ENCODE data around the gene LSAMP.

Gene LSAMP

GRCh38 chr3:116331380-116331779 lies 113.9 kb downstream of the LSAMP start:
- H3K4me3 ChIP-seq (ENCODE audit: low read depth, low read length): no peak overlapping the region
- H3K9me3 ChIP-seq (ENCODE audit: control insufficient read depth, insufficient read depth, low read depth, low read length): no peaks in the 10 kb centered on the region
- no peaks in the 10 kb centered on the region for H3K27me3 ChIP-seq (ENCODE audit: control insufficient read depth, insufficient read depth, low read length)
- no peaks in the 10 kb centered on the region for H3K4me1 ChIP-seq (ENCODE audit: control insufficient read depth, insufficient read depth, low read length)
- no peaks in the 10 kb centered on the region for H3K36me3 ChIP-seq (ENCODE audit: control insufficient read depth, insufficient read depth, low read length)
- no peak overlapping the region for H3K9ac ChIP-seq (ENCODE audit: low read length)
- H3K27ac ChIP-seq (ENCODE audit: low read depth, low read length): no peak overlapping the region

DNA sequence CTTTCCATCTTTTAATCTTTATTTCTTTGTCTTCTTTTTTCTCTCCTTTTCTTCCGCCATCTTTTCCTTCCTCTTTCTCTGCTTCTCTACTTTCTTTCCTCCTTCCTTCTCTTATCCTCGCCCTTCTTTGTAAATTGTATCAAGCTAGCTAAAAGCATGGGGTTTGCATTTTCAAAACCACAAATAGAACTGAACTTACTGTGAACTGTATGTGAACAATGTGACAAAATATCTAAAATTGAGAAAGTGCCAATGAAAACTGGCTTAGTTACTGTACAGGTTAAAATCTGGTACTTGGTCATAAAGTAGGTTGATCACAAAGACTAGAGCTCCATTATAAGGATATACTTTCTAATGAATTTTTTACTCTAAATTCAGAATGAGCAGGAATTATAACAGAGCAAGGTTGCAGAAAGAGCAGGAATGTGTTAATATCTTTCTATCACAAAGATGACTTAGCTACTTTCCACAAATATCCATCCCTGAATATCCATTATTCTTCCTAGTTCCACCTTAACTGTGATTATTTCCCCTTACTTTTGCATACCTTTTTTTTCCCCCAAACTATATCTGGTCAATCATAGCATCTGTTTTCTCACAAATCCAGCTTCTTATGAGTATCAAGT lies 122.4 kb downstream of the LSAMP start:
- Histone ChIP-seq H3K9ac (ENCODE audit: low read length) (no peak overlapping the region), H3K4me3 (ENCODE audit: low read depth, low read length) (no peak overlapping the region), H3K36me3 (ENCODE audit: control insufficient read depth, insufficient read depth, low read length) (no peaks in the 10 kb centered on the region), H3K9me3 (ENCODE audit: control insufficient read depth, insufficient read depth, low read depth, low read length) (no peaks in the 10 kb centered on the region), H3K4me1 (ENCODE audit: control insufficient read depth, insufficient read depth, low read length) (no peaks in the 10 kb centered on the region; the same call in 1 of the 2 replicates), H3K27ac (ENCODE audit: low read depth, low read length) (no peak overlapping the region), H3K27me3 (ENCODE audit: control insufficient read depth, insufficient read depth, low read length) (no peaks in the 10 kb centered on the region)

DNA sequence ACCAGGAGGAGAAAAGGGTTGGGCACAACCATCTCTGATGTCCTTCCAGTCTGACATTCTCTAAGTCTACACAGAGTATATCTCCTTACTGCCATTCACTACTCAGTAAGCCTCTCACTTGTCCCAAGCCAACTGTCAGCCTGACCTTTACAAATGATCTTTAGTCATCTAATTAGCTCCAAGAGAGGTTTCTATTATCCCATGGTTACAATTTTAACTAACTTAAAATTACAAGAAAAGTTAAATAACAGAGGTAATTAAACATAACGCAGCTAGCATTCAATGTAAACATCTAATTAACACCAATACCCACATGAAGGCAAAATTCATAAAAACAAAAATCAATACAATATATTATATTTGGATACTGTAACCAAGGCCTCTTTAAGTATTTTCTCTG lies 126.9 kb downstream of the LSAMP start:
- peaks cover 4% of the 10 kb centered on the region; the same call in 1 of the 2 replicates for H3K4me1 ChIP-seq (ENCODE audit: control insufficient read depth, insufficient read depth, low read length)
- H3K9me3 ChIP-seq (ENCODE audit: control insufficient read depth, insufficient read depth, low read depth, low read length): no peaks in the 10 kb centered on the region
- no peak overlapping the region for H3K9ac ChIP-seq (ENCODE audit: low read length)
- H3K4me3 ChIP-seq (ENCODE audit: low read depth, low read length): no peak overlapping the region
- no peaks in the 10 kb centered on the region for H3K36me3 ChIP-seq (ENCODE audit: control insufficient read depth, insufficient read depth, low read length)
- no peaks in the 10 kb centered on the region for H3K27me3 ChIP-seq (ENCODE audit: control insufficient read depth, insufficient read depth, low read length)
- H3K27ac ChIP-seq (ENCODE audit: low read depth, low read length): no peak overlapping the region

GRCh38 chr3:116316771-116317170 lies 128.5 kb downstream of the LSAMP start:
- Histone ChIP-seq H3K4me3 (ENCODE audit: low read depth, low read length) (no peak overlapping the region), H3K4me1 (ENCODE audit: control insufficient read depth, insufficient read depth, low read length) (peaks cover 4% of the 10 kb centered on the region; the same call in 1 of the 2 replicates), H3K9me3 (ENCODE audit: control insufficient read depth, insufficient read depth, low read depth, low read length) (no peaks in the 10 kb centered on the region), H3K36me3 (ENCODE audit: control insufficient read depth, insufficient read depth, low read length) (no peaks in the 10 kb centered on the region), H3K9ac (ENCODE audit: low read length) (no peak overlapping the region), H3K27ac (ENCODE audit: low read depth, low read length) (no peak overlapping the region), H3K27me3 (ENCODE audit: control insufficient read depth, insufficient read depth, low read length) (no peaks in the 10 kb centered on the region)

DNA sequence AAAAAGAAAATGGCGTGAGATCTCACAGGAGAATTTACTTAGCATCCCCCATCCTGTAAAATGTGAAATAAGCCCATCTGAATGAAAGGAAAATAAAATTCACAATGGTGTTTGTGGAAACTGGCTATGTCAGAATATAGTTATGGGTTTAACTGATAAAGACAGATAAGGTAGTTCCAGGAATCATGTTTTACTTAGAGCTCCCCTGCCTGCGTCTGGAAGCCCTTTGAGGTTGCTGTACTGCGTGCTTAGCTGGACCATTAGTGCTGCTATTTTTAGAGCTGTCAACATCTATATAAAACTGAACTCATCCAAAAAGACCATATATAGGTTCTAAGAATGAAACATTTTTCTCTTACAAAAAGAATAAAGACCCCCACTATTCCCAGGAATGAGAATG lies 130.8 kb downstream of the LSAMP start:
- Histone ChIP-seq H3K4me1 (ENCODE audit: control insufficient read depth, insufficient read depth, low read length) (peaks cover 4% of the 10 kb centered on the region; the same call in 1 of the 2 replicates), H3K4me3 (ENCODE audit: low read depth, low read length) (no peak overlapping the region), H3K9me3 (ENCODE audit: control insufficient read depth, insufficient read depth, low read depth, low read length) (no peaks in the 10 kb centered on the region), H3K36me3 (ENCODE audit: control insufficient read depth, insufficient read depth, low read length) (no peaks in the 10 kb centered on the region), H3K27ac (ENCODE audit: low read depth, low read length) (no peak overlapping the region), H3K9ac (ENCODE audit: low read length) (no peak overlapping the region), H3K27me3 (ENCODE audit: control insufficient read depth, insufficient read depth, low read length) (no peaks in the 10 kb centered on the region)

GRCh38 chr3:116306720-116307119 lies 138.6 kb downstream of the LSAMP start:
- H3K27me3 ChIP-seq (ENCODE audit: control insufficient read depth, insufficient read depth, low read length): no peaks in the 10 kb centered on the region
- H3K36me3 ChIP-seq (ENCODE audit: control insufficient read depth, insufficient read depth, low read length): no peaks in the 10 kb centered on the region
- no peaks in the 10 kb centered on the region for H3K9me3 ChIP-seq (ENCODE audit: control insufficient read depth, insufficient read depth, low read depth, low read length)
- H3K4me3 ChIP-seq (ENCODE audit: low read depth, low read length): no peak overlapping the region
- H3K9ac ChIP-seq (ENCODE audit: low read length): no peak overlapping the region
- H3K4me1 ChIP-seq (ENCODE audit: control insufficient read depth, insufficient read depth, low read length): no peaks in the 10 kb centered on the region
- H3K27ac ChIP-seq (ENCODE audit: low read depth, low read length): no peak overlapping the region

DNA sequence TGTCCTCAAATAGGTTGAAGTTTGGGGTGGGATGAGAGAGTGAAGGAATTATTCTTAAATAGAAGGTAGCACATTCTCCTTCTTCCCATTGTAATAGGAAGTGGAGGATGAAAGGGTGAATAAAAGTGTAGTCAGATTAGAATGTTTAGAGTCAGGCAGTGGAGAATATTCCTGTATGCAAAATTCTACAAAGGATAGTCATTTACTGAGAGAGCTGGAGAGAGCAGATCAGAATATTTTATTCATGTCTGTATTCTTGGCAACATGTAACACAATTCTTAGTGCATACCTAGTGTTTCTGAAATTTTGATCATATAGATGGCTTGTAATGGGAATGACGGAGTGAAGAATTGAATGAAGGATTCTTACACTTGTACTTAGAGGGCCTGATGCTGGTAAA lies 139.1 kb downstream of the LSAMP start:
- H3K36me3 ChIP-seq (ENCODE audit: control insufficient read depth, insufficient read depth, low read length): no peaks in the 10 kb centered on the region
- no peak overlapping the region for H3K9ac ChIP-seq (ENCODE audit: low read length)
- H3K4me3 ChIP-seq (ENCODE audit: low read depth, low read length): no peak overlapping the region
- H3K4me1 ChIP-seq (ENCODE audit: control insufficient read depth, insufficient read depth, low read length): no peaks in the 10 kb centered on the region
- H3K27ac ChIP-seq (ENCODE audit: low read depth, low read length): no peak overlapping the region
- H3K9me3 ChIP-seq (ENCODE audit: control insufficient read depth, insufficient read depth, low read depth, low read length): no peaks in the 10 kb centered on the region
- no peaks in the 10 kb centered on the region for H3K27me3 ChIP-seq (ENCODE audit: control insufficient read depth, insufficient read depth, low read length)

DNA sequence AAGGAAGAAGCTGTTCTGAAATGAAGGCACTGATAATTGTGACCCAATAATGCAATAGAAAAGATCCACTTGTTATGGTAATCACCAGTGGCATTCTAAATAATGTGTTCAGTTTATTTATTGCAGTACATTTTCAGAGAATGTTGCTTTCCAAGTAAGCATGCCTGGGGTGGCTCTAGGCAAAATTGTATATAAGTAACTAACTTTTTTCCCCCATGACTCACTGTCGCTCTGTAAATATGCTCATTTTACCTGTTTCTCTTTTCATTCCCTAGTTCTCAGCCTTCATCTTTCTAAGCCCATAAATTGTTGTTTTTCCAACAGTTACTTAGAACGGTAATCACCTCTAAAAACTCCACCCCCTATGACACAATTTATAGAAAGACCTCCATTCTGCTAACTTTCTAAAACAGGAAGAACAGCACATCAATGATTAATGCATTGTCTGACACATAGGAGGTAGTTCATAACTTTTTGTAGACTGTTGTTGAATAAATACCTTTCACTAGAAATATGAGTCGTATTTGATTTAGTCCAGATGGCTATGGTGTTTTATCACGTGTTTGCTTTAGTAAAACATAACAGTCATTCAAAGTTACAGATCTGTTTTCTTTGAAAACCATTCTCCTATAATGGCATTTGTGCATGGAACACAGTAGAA lies 143.1 kb downstream of the LSAMP start:
- peaks cover 11% of the 10 kb centered on the region for H3K4me1 ChIP-seq (ENCODE audit: control insufficient read depth, insufficient read depth, low read length)
- no peaks in the 10 kb centered on the region for H3K36me3 ChIP-seq (ENCODE audit: control insufficient read depth, insufficient read depth, low read length)
- H3K27ac ChIP-seq (ENCODE audit: low read depth, low read length): no peak overlapping the region
- H3K4me3 ChIP-seq (ENCODE audit: low read depth, low read length): no peak overlapping the region
- H3K27me3 ChIP-seq (ENCODE audit: control insufficient read depth, insufficient read depth, low read length): no peaks in the 10 kb centered on the region
- H3K9me3 ChIP-seq (ENCODE audit: control insufficient read depth, insufficient read depth, low read depth, low read length): no peaks in the 10 kb centered on the region
- no peak overlapping the region for H3K9ac ChIP-seq (ENCODE audit: low read length)

DNA sequence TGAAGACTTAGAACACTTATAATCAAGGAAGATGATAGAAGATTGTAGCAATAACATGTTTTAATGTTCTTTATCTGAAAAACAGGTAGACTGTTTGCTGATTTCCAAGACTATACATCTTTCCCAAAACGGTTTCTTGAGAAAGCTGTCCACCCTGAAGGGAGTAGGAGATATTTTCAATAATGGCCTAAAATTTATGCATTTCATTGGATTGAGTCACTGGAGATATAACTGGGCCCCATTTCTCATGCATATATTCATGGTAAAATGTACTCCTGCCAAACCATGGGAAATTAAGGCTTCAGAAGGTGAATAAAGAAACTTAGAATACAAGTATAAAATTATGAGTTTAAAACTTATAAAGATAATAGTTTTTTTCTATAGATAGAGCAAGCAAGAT lies 143.9 kb downstream of the LSAMP start:
- Histone ChIP-seq H3K36me3 (ENCODE audit: control insufficient read depth, insufficient read depth, low read length) (no peaks in the 10 kb centered on the region), H3K4me1 (ENCODE audit: control insufficient read depth, insufficient read depth, low read length) (peaks cover 11% of the 10 kb centered on the region), H3K4me3 (ENCODE audit: low read depth, low read length) (no peak overlapping the region), H3K27me3 (ENCODE audit: control insufficient read depth, insufficient read depth, low read length) (no peaks in the 10 kb centered on the region), H3K9me3 (ENCODE audit: control insufficient read depth, insufficient read depth, low read depth, low read length) (no peaks in the 10 kb centered on the region), H3K27ac (ENCODE audit: low read depth, low read length) (no peak overlapping the region), H3K9ac (ENCODE audit: low read length) (no peak overlapping the region)

DNA sequence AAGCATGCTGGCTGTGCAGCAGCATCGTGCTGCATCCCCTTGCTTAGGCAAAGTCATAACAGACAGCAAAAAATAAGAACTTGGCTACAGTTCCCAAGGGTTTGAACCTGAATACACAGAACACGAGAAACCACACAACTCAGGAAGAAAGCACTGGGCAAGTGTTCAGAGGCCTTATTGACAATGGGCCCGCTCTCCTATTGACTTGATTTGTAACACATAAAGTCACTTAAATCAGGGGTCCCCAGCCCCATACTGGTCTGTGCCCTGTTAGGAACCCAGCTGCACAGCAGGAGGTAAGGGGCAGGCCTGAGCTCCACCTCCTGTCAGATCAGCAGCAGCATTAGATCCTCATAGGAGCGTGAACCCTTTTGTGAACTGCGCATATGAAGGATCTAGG lies 145.1 kb downstream of the LSAMP start:
- no peak overlapping the region for H3K4me3 ChIP-seq (ENCODE audit: low read depth, low read length)
- H3K9me3 ChIP-seq (ENCODE audit: control insufficient read depth, insufficient read depth, low read depth, low read length): no peaks in the 10 kb centered on the region
- H3K4me1 ChIP-seq (ENCODE audit: control insufficient read depth, insufficient read depth, low read length): peaks cover 11% of the 10 kb centered on the region
- H3K36me3 ChIP-seq (ENCODE audit: control insufficient read depth, insufficient read depth, low read length): no peaks in the 10 kb centered on the region
- H3K27me3 ChIP-seq (ENCODE audit: control insufficient read depth, insufficient read depth, low read length): no peaks in the 10 kb centered on the region
- H3K9ac ChIP-seq (ENCODE audit: low read length): no peak overlapping the region
- no peak overlapping the region for H3K27ac ChIP-seq (ENCODE audit: low read depth, low read length)

DNA sequence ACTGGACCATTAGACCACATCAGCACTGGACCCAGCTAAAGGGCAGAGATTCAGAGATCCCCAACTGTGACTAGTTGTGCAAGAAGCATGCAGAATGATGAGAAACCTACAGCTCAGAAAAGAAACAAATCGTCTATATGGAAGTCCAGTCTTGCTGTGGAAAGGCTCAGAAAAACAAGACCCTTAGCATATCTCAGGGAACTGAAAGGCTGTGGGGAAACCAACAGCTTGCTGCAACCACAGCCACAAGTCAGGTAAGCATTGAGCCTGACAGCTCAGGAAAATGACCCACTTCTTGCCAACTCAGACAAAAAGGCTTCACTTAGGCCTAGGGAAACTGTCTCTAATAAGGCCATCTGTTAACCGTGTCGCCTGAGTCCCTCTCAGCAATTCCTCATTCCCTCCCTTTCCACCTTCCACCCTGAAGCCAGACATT lies 145.6 kb downstream of the LSAMP start:
- Histone ChIP-seq H3K27ac (ENCODE audit: low read depth, low read length) (no peak overlapping the region), H3K4me1 (ENCODE audit: control insufficient read depth, insufficient read depth, low read length) (peaks cover 11% of the 10 kb centered on the region), H3K36me3 (ENCODE audit: control insufficient read depth, insufficient read depth, low read length) (no peaks in the 10 kb centered on the region), H3K9me3 (ENCODE audit: control insufficient read depth, insufficient read depth, low read depth, low read length) (no peaks in the 10 kb centered on the region), H3K27me3 (ENCODE audit: control insufficient read depth, insufficient read depth, low read length) (no peaks in the 10 kb centered on the region), H3K9ac (ENCODE audit: low read length) (no peak overlapping the region), H3K4me3 (ENCODE audit: low read depth, low read length) (no peak overlapping the region)

All from HUES6 (cell line).